H1 (cell line): ENCODE data around the gene NME1. TPM values are rescaled to one million over a fixed set of nuclear protein-coding genes. Genes with fewer than 3 reads are reported as not detected.

ENCODE experiments used
- CTCF ChIA-PET: fragments of 300-600 bp; sonication (Branson Sonifier 250); formaldehyde crosslinking; loops from one replicate; lab custom pipeline; 2021; ENCODE audit not compliant: partially characterized antibody; lab: Charles Lee
- POLR2A ChIA-PET: fragments of 300-600 bp; sonication (Branson Sonifier 250); formaldehyde crosslinking; loops from one replicate; lab custom pipeline; 2021; ENCODE audit warnings: inconsistent platforms; ENCODE audit not compliant: partially characterized antibody; lab: Charles Lee
- DNase-seq, 2 experiments: peaks; one replicate each; pipeline versions ENCODE4 v3.0.0 to v3.0.0-alpha.2; 2010 to 2022; ENCODE audit warnings: low spot score in 2 of 2, low read depth in 1 of 2, mixed read lengths in 1 of 2
- FAIRE-seq: peaks from 2 replicates; lab custom pipeline; 2011; peaks lifted over from hg19 to GRCh38; lab: Jason Lieb, UNC
- H2AFZ ChIP-seq: 2 replicates; pipeline ENCODE4 v1.8.1; 2012; ENCODE audit warnings: low read length, inconsistent platforms
- H2AK5ac ChIP-seq: 2 replicates; pipeline ENCODE4 v1.6.1; 2013; ENCODE audit warnings: low read depth, low read length
- H2BK120ac ChIP-seq: replicated peaks from 2 replicates; pipeline ENCODE3; 2013; ENCODE audit warnings: low read depth, low read length, inconsistent platforms
- H2BK12ac ChIP-seq: 2 replicates; pipeline ENCODE4 v1.6.1; 2013; ENCODE audit warnings: low read depth, low read length
- H2BK15ac ChIP-seq: 2 replicates; pipeline ENCODE4 v1.6.1; 2013; ENCODE audit warnings: low read length
- H2BK20ac ChIP-seq: 2 replicates; pipeline ENCODE4 v1.6.1; 2013; ENCODE audit warnings: low read length
- H2BK5ac ChIP-seq: 2 replicates; pipeline ENCODE4 v1.6.1; 2013; ENCODE audit warnings: low read depth, low read length
- H3K14ac ChIP-seq: 2 replicates; pipeline ENCODE4 v1.6.1; 2013; ENCODE audit warnings: inconsistent platforms; ENCODE audit not compliant: insufficient read length
- H3K18ac ChIP-seq: 2 replicates; pipeline ENCODE4 v1.6.1; 2013; ENCODE audit warnings: low read length; ENCODE audit errors: extremely low read depth
- H3K23ac ChIP-seq: 2 replicates; pipeline ENCODE4 v1.6.1; 2013; ENCODE audit warnings: inconsistent platforms; ENCODE audit not compliant: insufficient read length
- H3K23me2 ChIP-seq: 2 replicates; pipeline ENCODE4 v1.6.1; 2013; ENCODE audit warnings: low read depth, low read length
- H3K27ac ChIP-seq: 2 replicates; pipeline ENCODE4 v1.6.1; 2011; ENCODE audit warnings: low read depth, low read length, inconsistent platforms
- H3K27me3 ChIP-seq, 4 experiments: replicated peaks in 1 of 4; 1 replicate in 1 of 4; 2 replicates in 3 of 4; pipeline versions ENCODE4 v1.6.1 to v1.8.1; 2011 to 2013; ENCODE audit warnings: low read length in 3 of 4, mild to moderate bottlenecking in 3 of 4, inconsistent platforms in 2 of 4, mixed read lengths in 2 of 4, moderate library complexity in 1 of 4; ENCODE audit not compliant: control insufficient read depth in 3 of 4, insufficient read depth in 3 of 4; ENCODE audit errors: extremely low read depth in 1 of 4
- H3K36me3 ChIP-seq, 4 experiments: 2 replicates each; pipeline versions ENCODE4 v1.6.1 to v1.8.1; 2011 to 2013; ENCODE audit warnings: mild to moderate bottlenecking in 4 of 4, low read length in 3 of 4, moderate library complexity in 2 of 4, control low read depth in 1 of 4, inconsistent platforms in 1 of 4; ENCODE audit not compliant: insufficient read depth in 4 of 4, control insufficient read depth in 2 of 4
- H3K4ac ChIP-seq: replicated peaks from 2 replicates; pipeline ENCODE3; 2013; ENCODE audit warnings: low read length, low read depth, mixed read lengths, inconsistent platforms; ENCODE audit not compliant: insufficient read length
- H3K4me1 ChIP-seq, 4 experiments: replicated peaks in 1 of 4; 1 replicate in 1 of 4; 2 replicates in 3 of 4; pipeline versions ENCODE4 v1.6.1 to v1.8.1; 2011 to 2013; ENCODE audit warnings: low read length in 3 of 4, inconsistent platforms in 2 of 4, mixed read lengths in 1 of 4; ENCODE audit not compliant: insufficient read depth in 4 of 4, control insufficient read depth in 3 of 4
- H3K4me2 ChIP-seq, 2 experiments: 2 replicates each; pipeline versions ENCODE4 v1.6.1 to v1.8.1; 2011 to 2013; ENCODE audit warnings: low read depth in 2 of 2, low read length in 2 of 2, control low read depth in 1 of 2, inconsistent platforms in 1 of 2, mild to moderate bottlenecking in 1 of 2; ENCODE audit not compliant: insufficient read depth in 1 of 2
- H3K4me3 ChIP-seq, 4 experiments: fragments of 200-600, 300-600 bp in 1 of 4; sonication (generic), shearing (Covaris generic), sonication (Bioruptor Twin) in 1 of 4; 2 replicates each; pipeline versions ENCODE4 v1.5.1 to v1.8.1; 2011 to 2016; ENCODE audit warnings: low read length in 4 of 4, low read depth in 3 of 4, control low read depth in 2 of 4, inconsistent platforms in 2 of 4, mild to moderate bottlenecking in 2 of 4, mixed read lengths in 1 of 4, moderate library complexity in 1 of 4; ENCODE audit not compliant: insufficient read depth in 2 of 4; ENCODE audit errors: extremely low read depth in 1 of 4
- H3K56ac ChIP-seq: replicated peaks from 2 replicates; pipeline ENCODE3; 2013; ENCODE audit warnings: low read depth, mild to moderate bottlenecking, mixed read lengths, low read length, inconsistent platforms; ENCODE audit not compliant: insufficient read length
- H3K79me1 ChIP-seq: 2 replicates; pipeline ENCODE4 v1.6.1; 2013; ENCODE audit warnings: low read depth, low read length, control low read depth
- H3K79me2 ChIP-seq, 2 experiments: 2 replicates each; pipeline versions ENCODE4 v1.6.1 to v1.8.1; 2012 to 2013; ENCODE audit warnings: low read length in 2 of 2, mild to moderate bottlenecking in 2 of 2, inconsistent platforms in 1 of 2; ENCODE audit not compliant: insufficient read depth in 2 of 2, control insufficient read depth in 1 of 2
- H3K9ac ChIP-seq, 4 experiments: replicated peaks in 1 of 4; 1 replicate in 1 of 4; 2 replicates in 3 of 4; pipeline versions ENCODE4 v1.6.1 to v1.8.1; 2011 to 2013; ENCODE audit warnings: low read depth in 3 of 4, low read length in 3 of 4, control low read depth in 2 of 4, mild to moderate bottlenecking in 2 of 4, moderate library complexity in 2 of 4, inconsistent platforms in 1 of 4; ENCODE audit errors: extremely low read depth in 1 of 4
- H3K9me3 ChIP-seq, 2 experiments: 2 replicates each; pipeline versions ENCODE4 v1.6.1 to v1.8.1; 2012 to 2013; ENCODE audit warnings: mild to moderate bottlenecking in 2 of 2, moderate library complexity in 2 of 2, control low read depth in 1 of 2, inconsistent platforms in 1 of 2, low read depth in 1 of 2, low read length in 1 of 2, mixed read lengths in 1 of 2; ENCODE audit not compliant: insufficient read depth in 2 of 2
- H4K20me1 ChIP-seq, 2 experiments: replicated peaks in 1 of 2; 2 replicates each; pipeline versions ENCODE3 to v1.8.1; 2011 to 2013; ENCODE audit warnings: inconsistent platforms in 2 of 2, low read length in 2 of 2, mild to moderate bottlenecking in 1 of 2; ENCODE audit not compliant: insufficient read depth in 2 of 2, control insufficient read depth in 1 of 2
- H4K5ac ChIP-seq: 2 replicates; pipeline ENCODE4 v1.6.1; 2013; ENCODE audit warnings: low read length, low read depth, mixed read lengths, inconsistent platforms; ENCODE audit not compliant: insufficient read length
- H4K8ac ChIP-seq: 2 replicates; pipeline ENCODE4 v1.8.0; 2013; ENCODE audit warnings: mild to moderate bottlenecking, moderate library complexity, low read length, inconsistent platforms; ENCODE audit not compliant: insufficient read depth; ENCODE audit errors: extremely low read depth
- H4K91ac ChIP-seq: replicated peaks from 2 replicates; pipeline ENCODE3; 2013; ENCODE audit warnings: low read length, mixed read lengths, inconsistent platforms; ENCODE audit not compliant: insufficient read length
- CTBP2 ChIP-seq: IDR thresholded peaks from 2 replicates; pipeline ENCODE4 v1.7.0; 2011; ENCODE audit warnings: borderline replicate concordance, mild to moderate bottlenecking, moderate library complexity, mixed read lengths, low read length; ENCODE audit not compliant: insufficient read depth, insufficient read length
- E2F6 ChIP-seq: IDR thresholded peaks from 2 replicates; pipeline ENCODE4 v1.6.1; 2012; ENCODE audit warnings: inconsistent platforms
- EP300 ChIP-seq, 2 experiments: IDR thresholded peaks; 1 replicate in 1 of 2; 2 replicates in 1 of 2; pipeline ENCODE4 v1.6.1; 2011 to 2012; ENCODE audit warnings: low read depth in 2 of 2, low read length in 2 of 2, mild to moderate bottlenecking in 2 of 2, borderline replicate concordance in 1 of 2, inconsistent platforms in 1 of 2, moderate library complexity in 1 of 2
- KDM4A ChIP-seq: IDR thresholded peaks from one replicate; pipeline ENCODE4 v1.7.1; 2012; ENCODE audit warnings: low read depth, mild to moderate bottlenecking, moderate library complexity, low read length, inconsistent platforms; ENCODE audit not compliant: severe bottlenecking
- KDM5A ChIP-seq: fragments of 200-600 bp; IDR thresholded peaks from 2 replicates; pipeline ENCODE4 v1.7.1; 2012; ENCODE audit warnings: mild to moderate bottlenecking, low read length, inconsistent platforms, mixed read lengths
- NRF1 ChIP-seq: IDR thresholded peaks from 2 replicates; pipeline ENCODE4 v1.6.1; 2011; ENCODE audit warnings: mild to moderate bottlenecking, low read depth, low read length, improper control_type of control experiment
- RFX5 ChIP-seq: IDR thresholded peaks from 2 replicates; pipeline ENCODE4 v1.6.1; 2011; ENCODE audit warnings: low read depth, low read length, improper control_type of control experiment, borderline replicate concordance
- SAP30 ChIP-seq: fragments of 300-600 bp; sonication (generic); IDR thresholded peaks from 2 replicates; pipeline ENCODE4 v1.7.1; 2012; ENCODE audit warnings: low read length, moderate library complexity, mild to moderate bottlenecking, inconsistent platforms; ENCODE audit not compliant: insufficient read depth, insufficient replicate concordance
- YY1 ChIP-seq: IDR thresholded peaks from 2 replicates; pipeline ENCODE4 v1.6.1; 2011; ENCODE audit warnings: low read depth, mild to moderate bottlenecking, low read length
- WGBS, 2 experiments: shearing (Covaris generic) in 1 of 2; methylation state at CpG; one replicate each; pipeline versions ENCODE4 v1.1.6 to v1.1.7; 2013 to 2015; ENCODE audit warnings: low lambda C conversion rate in 2 of 2, mixed read lengths in 2 of 2, inconsistent platforms in 1 of 2, low coverage in 1 of 2, missing lambda C conversion rate in 1 of 2; ENCODE audit not compliant: insufficient replicate concordance in 2 of 2, insufficient coverage in 1 of 2, insufficient read length in 1 of 2; ENCODE audit errors: extremely low coverage in 1 of 2, missing lambda C conversion rate in 1 of 2; 5-methylcytosine and 5-hydroxymethylcytosine counted together
- polyA plus RNA-seq, 7 experiments: library from polyadenylated mRNA; depleted of rRNA in 3 of 7; stranded (reverse) in 5 of 7; unstranded in 2 of 7; fragments of >200 nt in 5 of 7; fragments of 200-250 nt in 2 of 7; gene quantifications; 1 replicate in 5 of 7; 2 replicates in 1 of 7; 4 replicates in 1 of 7; pipeline versions ENCODE4 v1.2.1 to v1.2.3, GENCODE V29; 2011 to 2013; ENCODE audit warnings: missing spikeins in 2 of 7, mixed read lengths in 2 of 7
- total RNA-seq: library from RNA; stranded (reverse); fragmentation: NEBNext Ultra II Directional; extraction: Animal tissue kit (Norgen Biotek cat#: 25700); gene quantifications from 2 replicates; pipeline ENCODE4 v1.2.1, GENCODE V29; 2021

NME1 gene
- total and polyA plus RNA-seq, 2 of the 8 experiments (the other 6 are each of a cell fraction or from before 2014, with no cell fraction given) = 307 to 380 TPM

DNA sequence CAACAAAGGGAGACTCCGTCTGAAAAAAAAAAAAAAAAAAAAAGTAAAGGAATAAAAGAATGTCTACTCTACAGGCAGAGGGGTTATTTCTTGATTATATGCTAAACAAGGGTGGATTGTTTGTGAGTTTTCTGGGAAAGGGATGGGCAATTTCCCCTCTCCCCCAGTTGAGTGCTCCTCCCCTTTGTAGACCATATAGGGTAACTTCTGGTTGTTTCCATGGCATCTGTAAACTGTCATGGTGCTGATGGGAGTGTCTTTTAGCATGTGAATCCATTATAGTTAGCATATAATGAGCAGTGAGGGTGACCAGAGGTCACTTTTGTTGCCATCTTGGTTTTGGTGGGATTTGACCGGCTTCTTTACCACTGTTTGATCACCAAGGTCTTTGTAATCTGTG lies 4.2 kb upstream of the NME1 start:
- Histone ChIP-seq H3K79me1 (0 out of 2 replicates have a peak, but pooled peaks cover 5% of the 10 kb centered on the region), H2BK15ac (no peak overlapping the region), H3K4ac (no peak overlapping the region), H3K36me3 (no peaks in the 10 kb centered on the region), H3K27me3 (no peaks in the 10 kb centered on the region), H4K8ac (no peak overlapping the region), H3K18ac (no peak overlapping the region), H2AK5ac (no peak overlapping the region), H3K4me2 (no peak overlapping the region), H2BK20ac (no peak overlapping the region), H3K9ac (no peak overlapping the region), H3K23ac (no peak overlapping the region), H2BK12ac (no peak overlapping the region), H3K4me1 (peaks cover 0 to 2% (median 1%) of the 10 kb centered on the region in 4 experiments; a peak in 2 of 7 replicates), H4K20me1 (no peaks in the 10 kb centered on the region), H3K56ac (no peak overlapping the region), H2AFZ (no peak overlapping the region), H3K79me2 (peaks cover 3 to 6% of the 10 kb centered on the region in 2 experiments), H4K5ac (no peak overlapping the region), H3K23me2 (peaks cover 2% of the 10 kb centered on the region), H3K9me3 (no peaks in the 10 kb centered on the region), H2BK5ac (no peak overlapping the region), H2BK120ac (no peak overlapping the region), H3K14ac (no peak overlapping the region), H3K27ac (no peak overlapping the region), H3K4me3 (no peak overlapping the region), H4K91ac (no peak overlapping the region)
- 95% methylated on average over 2 of the region's 2 CpGs; no CpG with 5 or more reads in 1 of the 2 experiments for WGBS, 2 experiments
- TF ChIP-seq RFX5 = no peak
- no peak for TF ChIP-seq YY1
- TF ChIP-seq EP300 (IDR thresholded peaks at IDR 0.05; ENCODE audit: borderline replicate concordance in 1 of 2, low read depth in 2 of 2, low read length in 2 of 2) = no peak
- TF ChIP-seq CTBP2 = no peak
- no peak for TF ChIP-seq NRF1
- no peak for TF ChIP-seq E2F6
- no peak for TF ChIP-seq KDM5A
- no peak for TF ChIP-seq KDM4A
- TF ChIP-seq SAP30 = no peak
- POLR2A ChIA-PET = no interaction called here
- DNase-seq (no peak), FAIRE-seq (no peak)
- CTCF ChIA-PET = interaction anchor here (0.6 kb wide), 1 partner anchor 406 kb away, joined by 3 read pairs; no protein-coding TSS in a partner anchor
